Measurements from ENCODE around the gene PIGA. TPM values are rescaled to one million over a fixed set of nuclear protein-coding genes. Genes with fewer than 3 reads are reported as not detected.

The PIGA gene, protein sequence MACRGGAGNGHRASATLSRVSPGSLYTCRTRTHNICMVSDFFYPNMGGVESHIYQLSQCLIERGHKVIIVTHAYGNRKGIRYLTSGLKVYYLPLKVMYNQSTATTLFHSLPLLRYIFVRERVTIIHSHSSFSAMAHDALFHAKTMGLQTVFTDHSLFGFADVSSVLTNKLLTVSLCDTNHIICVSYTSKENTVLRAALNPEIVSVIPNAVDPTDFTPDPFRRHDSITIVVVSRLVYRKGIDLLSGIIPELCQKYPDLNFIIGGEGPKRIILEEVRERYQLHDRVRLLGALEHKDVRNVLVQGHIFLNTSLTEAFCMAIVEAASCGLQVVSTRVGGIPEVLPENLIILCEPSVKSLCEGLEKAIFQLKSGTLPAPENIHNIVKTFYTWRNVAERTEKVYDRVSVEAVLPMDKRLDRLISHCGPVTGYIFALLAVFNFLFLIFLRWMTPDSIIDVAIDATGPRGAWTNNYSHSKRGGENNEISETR
- total RNA-seq, result 10 to 100 TPM; 17.0 to 22.8 (median 17.5) TPM

DNA sequence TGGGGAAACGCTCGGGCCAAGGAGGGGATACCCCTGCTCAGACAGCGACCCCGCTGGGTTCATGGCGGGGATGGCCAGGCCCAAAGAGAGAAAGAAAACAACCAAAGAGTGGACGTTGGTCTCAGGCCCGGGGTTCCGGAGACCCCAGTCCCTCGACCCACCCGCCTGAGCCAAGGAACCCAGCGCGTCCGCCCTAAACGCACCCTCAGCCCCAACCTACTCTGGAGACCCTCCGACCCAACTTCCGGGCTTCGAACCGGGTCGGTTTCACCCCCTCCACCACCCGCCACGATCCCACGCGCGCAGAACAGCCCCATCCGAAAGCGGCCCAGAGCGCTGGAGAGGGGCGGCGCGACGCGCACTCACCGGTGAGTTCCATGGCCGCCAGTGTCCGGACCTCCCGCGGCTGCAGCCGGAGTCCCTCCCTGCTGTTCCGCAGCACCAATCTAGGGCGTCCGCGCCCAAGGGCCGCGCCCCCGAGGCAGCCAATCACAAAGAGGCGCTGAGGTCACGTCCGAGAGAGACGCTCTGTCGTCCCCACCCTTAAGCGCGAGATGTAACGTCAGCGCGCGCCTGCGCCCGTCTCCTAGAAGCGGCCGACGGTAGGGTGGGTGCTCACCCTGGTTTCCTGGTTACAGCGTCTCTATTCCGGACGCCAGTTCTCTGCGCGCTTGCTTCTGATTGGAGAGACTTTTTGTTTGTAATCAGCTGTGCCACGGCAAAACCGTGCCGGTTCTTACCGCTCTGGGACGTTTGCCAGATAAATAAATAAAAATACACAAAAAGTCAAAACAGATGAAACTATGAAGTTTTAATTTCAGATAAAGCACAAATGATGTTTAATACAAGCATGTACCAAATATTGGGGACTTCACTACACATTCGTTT, at the start of gene PIGA:
PIGA (minus strand) TSS at position 389 of the 888 bp plus-strand sequence. CDS start 3,593 bp downstream, outside the sequence.
- ATAC-seq (peak; percentile 95 to 98), DNase-seq (peak; percentile 83)
- H3K27me3 Mint-ChIP-seq (ENCODE audit: low read depth), result peaks cover 8% of the 10 kb centered on the region
- H3K4me3 Mint-ChIP-seq, result peak within 1 kb of the TSS; percentile 92
- H3K4me1 Mint-ChIP-seq (ENCODE audit: low read depth), result peaks cover 15% of the 10 kb centered on the region
- H3K9me3 Mint-ChIP-seq, result no peaks in the 10 kb centered on the region
- peaks cover 4% of the 10 kb centered on the region for H3K36me3 Mint-ChIP-seq (ENCODE audit: insufficient read depth)

DNA sequence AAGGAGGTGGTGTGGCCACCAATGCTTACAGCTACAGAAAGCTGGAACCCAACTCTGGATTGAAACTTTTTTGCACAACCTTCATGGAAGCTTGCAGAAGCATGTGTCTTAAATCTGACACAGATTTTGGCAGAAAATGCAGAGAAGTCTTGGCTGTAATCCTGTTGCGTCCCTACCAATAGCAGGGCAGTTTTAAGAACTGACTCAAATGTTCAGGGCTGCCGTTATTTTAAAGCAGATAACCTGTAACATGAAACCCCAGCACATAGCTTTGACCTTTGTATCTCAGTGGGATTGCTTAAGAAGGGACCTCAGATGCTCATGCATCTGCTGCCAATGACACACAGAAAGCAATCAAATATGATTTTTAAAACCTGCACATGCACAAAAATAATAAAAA, 49.0 kb upstream of the PIGA start, which contains the start of gene VEGFD:
VEGFD (minus strand) TSS at position 110 of the 400 bp plus-strand sequence. CDS start 467 bp downstream, outside the sequence.
- Mint-ChIP-seq H3K27me3 (ENCODE audit: low read depth) (peaks cover 7% of the 10 kb centered on the region), H3K9me3 (no peaks in the 10 kb centered on the region), H3K36me3 (ENCODE audit: insufficient read depth) (no peaks in the 10 kb centered on the region), H3K4me1 (ENCODE audit: low read depth) (no peaks in the 10 kb centered on the region), H3K4me3 (no peak within 1 kb of the TSS)
- DNase-seq (no peak), ATAC-seq (no peak)

DNA sequence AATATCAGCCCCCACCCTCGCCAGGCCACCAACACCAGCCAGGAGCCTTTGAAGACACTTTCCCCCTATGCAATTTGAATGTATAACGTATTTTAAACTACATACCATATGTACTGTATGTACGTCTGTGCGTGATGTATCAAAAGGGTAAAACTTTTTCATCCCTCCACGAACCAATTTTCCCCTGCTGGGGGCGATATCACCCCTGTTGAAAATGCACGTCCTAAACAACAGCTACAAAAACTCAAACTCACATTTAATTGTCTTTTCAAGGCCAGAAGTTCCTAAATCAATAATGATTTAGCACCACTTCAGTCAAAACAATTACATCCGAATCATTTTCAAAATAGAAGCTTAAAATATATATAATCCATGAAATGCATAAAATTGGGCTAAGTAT, 47.5 kb upstream of the PIGA start:
- DNase-seq (no peak), ATAC-seq (no peak)
- peaks cover 7% of the 10 kb centered on the region for H3K27me3 Mint-ChIP-seq (ENCODE audit: low read depth)
- no peak overlapping the region for H3K4me3 Mint-ChIP-seq
- no peaks in the 10 kb centered on the region for H3K9me3 Mint-ChIP-seq
- no peaks in the 10 kb centered on the region for H3K36me3 Mint-ChIP-seq (ENCODE audit: insufficient read depth)
- no peaks in the 10 kb centered on the region for H3K4me1 Mint-ChIP-seq (ENCODE audit: low read depth)

DNA sequence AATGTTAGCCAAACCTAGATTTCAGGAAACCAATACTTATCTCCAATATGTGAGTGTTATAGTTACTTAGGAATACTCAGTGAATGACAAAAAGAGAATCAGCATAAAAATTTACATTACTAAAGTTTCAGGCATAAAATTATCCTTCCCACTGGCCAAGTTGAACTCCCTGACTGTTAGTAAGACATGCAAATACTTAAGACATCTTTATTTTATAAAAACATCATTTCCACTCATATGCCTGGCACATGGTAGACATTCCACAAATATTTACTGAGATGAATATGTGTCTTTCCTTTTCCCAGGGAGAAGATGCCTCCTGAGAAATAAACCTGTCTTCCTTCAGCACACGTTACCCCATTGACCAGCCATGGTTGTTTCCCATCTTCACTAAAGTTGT, 41.6 kb upstream of the PIGA start:
- Mint-ChIP-seq H3K4me1 (ENCODE audit: low read depth) (no peaks in the 10 kb centered on the region), H3K9me3 (no peaks in the 10 kb centered on the region), H3K27me3 (ENCODE audit: low read depth) (peaks cover 3% of the 10 kb centered on the region), H3K36me3 (ENCODE audit: insufficient read depth) (no peaks in the 10 kb centered on the region), H3K4me3 (no peak overlapping the region)
- no peak for DNase-seq
- ATAC-seq, result no peak

DNA sequence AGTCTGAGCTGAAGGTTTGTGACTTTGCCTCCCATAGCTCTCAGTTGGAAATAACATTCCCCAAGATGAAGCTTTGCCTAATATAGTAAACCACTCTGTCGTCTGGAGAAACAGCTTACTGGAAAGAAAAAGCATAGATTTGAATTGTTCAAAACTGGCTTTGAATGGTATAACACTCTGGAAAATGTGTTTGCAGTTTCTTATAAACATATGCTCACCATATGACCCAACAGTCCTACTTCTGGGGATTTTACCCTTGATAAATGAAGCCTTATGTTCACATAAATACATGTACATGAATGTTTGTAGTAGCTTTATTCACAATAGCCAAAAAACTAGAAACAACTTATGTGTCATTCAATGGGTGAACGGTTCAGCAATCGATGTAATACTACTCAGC, 38.7 kb upstream of the PIGA start:
- no peak for ATAC-seq
- Mint-ChIP-seq H3K27me3 (ENCODE audit: low read depth) (peaks cover 3% of the 10 kb centered on the region), H3K36me3 (ENCODE audit: insufficient read depth) (no peaks in the 10 kb centered on the region), H3K4me1 (ENCODE audit: low read depth) (no peaks in the 10 kb centered on the region), H3K9me3 (no peaks in the 10 kb centered on the region), H3K4me3 (no peak overlapping the region)
- no peak for DNase-seq

DNA sequence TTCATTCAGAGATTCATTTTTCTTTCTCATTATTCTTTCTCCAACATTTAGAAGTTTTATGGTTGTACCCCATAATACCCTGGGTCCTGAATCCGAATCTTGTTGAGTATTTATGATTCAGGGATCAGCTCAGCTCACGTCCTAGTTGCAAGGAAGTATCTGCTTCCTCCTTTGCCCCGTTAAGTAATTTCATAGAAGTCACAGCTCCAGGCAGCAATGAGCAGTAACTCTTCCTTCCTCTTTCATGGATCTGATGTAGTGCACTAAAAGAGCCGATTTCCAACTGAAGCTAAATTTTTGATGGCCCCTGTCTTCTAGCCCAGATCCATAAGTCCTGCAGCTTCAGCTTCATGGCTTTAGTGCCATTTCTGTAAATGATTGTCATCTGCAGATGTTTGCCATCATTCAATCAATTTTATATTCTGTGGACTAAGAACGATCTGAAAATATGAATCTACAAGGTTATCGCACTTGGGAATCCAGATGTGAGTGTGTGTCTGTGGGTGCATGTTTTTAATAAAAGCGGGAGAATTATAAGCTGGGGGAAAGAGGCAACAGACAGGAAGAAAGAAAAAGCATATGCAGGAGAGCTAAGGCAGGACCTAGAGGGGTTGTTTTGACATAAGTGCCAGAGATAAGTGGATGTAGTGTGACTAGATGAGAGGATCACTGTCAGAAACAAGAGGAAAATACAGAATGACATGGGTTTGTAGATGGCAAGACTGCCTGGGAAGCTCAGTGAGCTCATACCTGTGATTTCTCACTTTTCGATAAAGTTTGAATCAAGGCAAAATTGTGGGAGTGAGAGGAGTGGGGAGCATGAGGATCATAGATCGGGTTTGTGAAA, 31.4 kb upstream of the PIGA start:
- H3K36me3 Mint-ChIP-seq (ENCODE audit: insufficient read depth), result no peaks in the 10 kb centered on the region
- peaks cover 15% of the 10 kb centered on the region for H3K27me3 Mint-ChIP-seq (ENCODE audit: low read depth)
- no peak overlapping the region for H3K4me3 Mint-ChIP-seq
- no peaks in the 10 kb centered on the region for H3K9me3 Mint-ChIP-seq
- DNase-seq, result no peak
- no peaks in the 10 kb centered on the region for H3K4me1 Mint-ChIP-seq (ENCODE audit: low read depth)
- no peak for ATAC-seq

DNA sequence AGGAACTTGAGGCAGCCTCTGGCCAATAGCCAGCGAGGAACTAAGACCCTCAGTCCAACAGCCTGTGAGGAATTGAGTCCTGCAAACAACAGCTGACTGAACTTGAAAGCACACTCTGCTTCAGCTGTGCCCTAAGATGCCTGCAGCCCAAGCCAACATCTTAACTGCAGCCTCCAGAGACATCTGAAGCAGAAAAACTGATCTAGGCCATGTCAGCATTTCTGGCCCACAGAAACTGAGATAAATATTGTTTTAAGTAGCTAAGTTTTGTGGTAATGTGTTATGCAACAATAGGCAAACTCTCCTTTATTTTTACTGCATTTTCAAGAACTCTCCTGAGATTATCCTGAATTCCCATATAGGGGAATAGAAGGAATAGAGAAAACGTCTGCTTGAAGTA, 24.4 kb upstream of the PIGA start:
- Mint-ChIP-seq H3K9me3 (no peaks in the 10 kb centered on the region), H3K36me3 (ENCODE audit: insufficient read depth) (no peaks in the 10 kb centered on the region), H3K27me3 (ENCODE audit: low read depth) (peaks cover 6% of the 10 kb centered on the region), H3K4me3 (no peak overlapping the region), H3K4me1 (ENCODE audit: low read depth) (no peaks in the 10 kb centered on the region)
- DNase-seq (no peak), ATAC-seq (no peak)

DNA sequence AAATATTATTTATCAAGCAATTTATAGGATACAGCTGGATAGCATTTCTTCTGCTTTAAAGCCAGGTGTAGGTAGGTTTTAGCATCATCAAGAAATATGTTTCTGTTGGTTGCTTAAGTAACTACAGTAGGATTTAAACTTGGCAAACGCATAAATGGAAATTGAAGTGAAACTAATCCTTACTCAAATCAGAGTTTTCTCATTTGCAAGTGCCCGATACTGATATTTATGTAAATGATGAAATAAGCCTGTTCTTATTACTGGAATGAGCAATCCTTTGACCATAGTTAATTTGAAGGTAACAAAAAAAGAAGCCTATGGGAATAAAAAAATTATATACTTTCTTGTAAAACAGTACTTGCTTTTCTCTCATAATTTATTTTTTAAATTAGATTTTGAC, 23.2 kb upstream of the PIGA start:
- no peak overlapping the region for H3K4me3 Mint-ChIP-seq

DNA sequence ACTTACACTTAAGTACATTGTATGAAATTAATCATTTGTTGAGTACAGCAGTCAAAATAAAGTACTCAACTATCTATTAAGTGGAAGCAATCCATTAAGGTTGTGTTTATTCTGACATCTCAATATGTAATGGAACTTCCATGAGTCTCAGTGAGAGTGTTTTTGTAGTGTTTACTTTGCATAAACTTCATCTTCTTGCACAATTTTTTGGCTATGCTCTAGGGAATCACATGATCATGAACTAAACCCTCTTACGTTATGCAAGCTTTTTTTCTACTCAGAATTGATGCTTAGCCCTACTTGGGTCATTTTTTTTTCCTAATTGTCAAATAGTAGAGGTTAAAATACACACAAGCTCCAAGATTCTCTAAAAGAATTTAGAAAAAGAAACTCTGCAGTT, 21.1 kb upstream of the PIGA start:
- H3K4me1 Mint-ChIP-seq (ENCODE audit: low read depth), result no peaks in the 10 kb centered on the region
- DNase-seq (no peak), ATAC-seq (no peak)
- no peaks in the 10 kb centered on the region for H3K36me3 Mint-ChIP-seq (ENCODE audit: insufficient read depth)
- H3K9me3 Mint-ChIP-seq, result no peaks in the 10 kb centered on the region
- H3K4me3 Mint-ChIP-seq, result no peak overlapping the region
- H3K27me3 Mint-ChIP-seq (ENCODE audit: low read depth), result peaks cover 3% of the 10 kb centered on the region

More for the DNA sequence above, 23.2 kb upstream of the PIGA start:
- Mint-ChIP-seq H3K27me3 (ENCODE audit: low read depth) (peaks cover 3% of the 10 kb centered on the region), H3K9me3 (no peaks in the 10 kb centered on the region), H3K36me3 (ENCODE audit: insufficient read depth) (no peaks in the 10 kb centered on the region), H3K4me1 (ENCODE audit: low read depth) (no peaks in the 10 kb centered on the region)
- ATAC-seq, result no peak
- DNase-seq, result no peak

DNA sequence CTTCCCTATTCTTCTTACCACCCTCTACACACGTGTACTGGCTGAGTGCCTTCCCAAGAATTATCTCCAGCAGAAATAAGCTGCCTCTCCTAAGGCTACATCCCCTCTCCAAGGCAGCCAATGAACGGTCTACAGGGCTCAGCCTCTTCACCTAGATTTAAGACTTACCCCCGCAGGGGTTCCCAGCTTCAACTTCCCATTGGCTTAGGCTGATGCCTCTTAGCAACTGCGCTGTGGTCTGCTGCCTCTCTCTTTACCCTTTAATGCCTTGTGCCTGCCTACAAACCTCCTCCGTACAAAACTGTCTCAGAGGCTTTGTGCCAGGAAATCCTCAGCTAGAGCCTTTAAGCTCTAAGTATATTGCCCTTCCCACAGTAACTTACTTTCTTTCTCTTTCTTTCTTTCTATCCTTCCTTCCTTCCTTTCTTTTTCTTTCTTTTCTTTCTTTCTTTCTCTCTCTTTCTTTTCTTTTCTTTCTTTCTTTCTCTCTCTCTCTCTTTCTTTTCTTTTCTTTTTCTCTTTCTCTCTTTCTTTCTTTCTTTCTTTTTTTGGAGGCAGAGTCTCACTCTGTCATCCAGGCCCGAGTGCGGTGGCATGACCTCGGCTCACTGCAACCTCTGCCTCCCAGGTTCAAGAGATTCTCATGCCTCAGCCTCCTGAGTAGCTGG, 15.1 kb upstream of the PIGA start:
- H3K4me1 Mint-ChIP-seq (ENCODE audit: low read depth), result no peaks in the 10 kb centered on the region
- DNase-seq (no peak), ATAC-seq (no peak)
- no peaks in the 10 kb centered on the region for H3K27me3 Mint-ChIP-seq (ENCODE audit: low read depth)
- no peaks in the 10 kb centered on the region for H3K9me3 Mint-ChIP-seq
- no peak overlapping the region for H3K4me3 Mint-ChIP-seq
- H3K36me3 Mint-ChIP-seq (ENCODE audit: insufficient read depth), result no peaks in the 10 kb centered on the region

DNA sequence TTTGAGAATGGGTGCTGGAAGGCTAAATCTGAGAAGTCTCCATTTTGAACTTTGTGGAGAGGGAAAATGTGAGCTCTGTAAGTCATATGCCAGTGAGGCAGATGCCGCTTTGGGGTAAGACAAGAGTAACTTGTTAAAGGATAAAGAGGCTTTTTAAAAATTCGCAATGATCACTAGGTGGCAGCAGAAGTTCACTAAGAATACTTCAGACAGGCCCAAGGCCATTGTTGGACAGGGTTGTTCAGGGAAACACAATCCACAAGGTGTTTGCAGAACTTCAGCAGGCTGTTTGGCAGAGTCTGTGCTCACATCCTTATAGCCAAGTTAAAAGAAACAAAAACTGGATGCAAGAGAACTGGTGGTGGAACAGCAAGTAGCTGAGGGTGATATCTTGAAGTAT, 13.7 kb upstream of the PIGA start:
- DNase-seq (no peak), ATAC-seq (no peak)
- Mint-ChIP-seq H3K9me3 (no peaks in the 10 kb centered on the region), H3K27me3 (ENCODE audit: low read depth) (peaks cover under 1% of the 10 kb centered on the region), H3K4me3 (no peak overlapping the region), H3K4me1 (ENCODE audit: low read depth) (no peaks in the 10 kb centered on the region), H3K36me3 (ENCODE audit: insufficient read depth) (no peaks in the 10 kb centered on the region)

DNA sequence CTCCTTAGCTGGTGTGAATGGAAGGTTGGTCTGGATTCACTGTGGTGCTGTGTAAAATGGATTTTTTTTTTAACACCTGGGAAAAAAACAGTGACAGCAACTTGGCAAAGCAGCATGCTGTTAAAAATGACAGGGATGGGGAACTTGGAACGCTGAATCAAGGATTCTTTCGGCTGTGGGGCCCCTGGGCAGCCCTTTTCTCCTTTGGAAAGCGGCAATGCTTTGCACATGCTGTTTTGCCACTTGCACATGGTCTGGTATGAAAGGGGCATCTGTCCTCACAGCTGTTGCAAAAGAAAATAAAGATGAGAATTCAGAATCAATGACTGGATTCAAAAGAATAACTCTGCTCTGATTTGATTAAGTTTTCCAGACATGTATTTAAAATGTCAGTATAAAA, 10.7 kb upstream of the PIGA start:
- Mint-ChIP-seq H3K4me3 (no peak overlapping the region), H3K9me3 (no peaks in the 10 kb centered on the region), H3K27me3 (ENCODE audit: low read depth) (peaks cover 8% of the 10 kb centered on the region), H3K4me1 (ENCODE audit: low read depth) (no peaks in the 10 kb centered on the region), H3K36me3 (ENCODE audit: insufficient read depth) (no peaks in the 10 kb centered on the region)
- ATAC-seq, result no peak
- DNase-seq, result no peak

DNA sequence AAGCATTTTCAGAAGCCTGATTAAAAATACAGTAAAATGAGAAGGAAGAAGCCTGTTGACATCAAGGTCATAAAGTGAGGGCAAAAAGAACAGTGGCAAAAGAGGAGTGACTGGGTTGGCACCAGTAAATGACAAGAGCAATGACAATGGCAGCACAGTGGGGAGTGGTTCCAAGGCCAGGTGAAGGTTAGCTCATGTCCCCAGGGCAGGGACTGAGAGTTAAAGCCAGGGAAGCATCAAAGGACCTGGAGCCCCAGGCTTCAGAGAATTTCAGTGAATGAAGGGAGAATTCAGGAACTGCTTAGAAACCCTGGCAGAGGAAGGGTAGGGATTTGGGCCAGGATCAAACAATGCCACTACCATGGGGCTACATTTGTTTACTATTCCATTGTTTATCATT, 8.8 kb upstream of the PIGA start:
- Mint-ChIP-seq H3K9me3 (no peaks in the 10 kb centered on the region), H3K4me1 (ENCODE audit: low read depth) (no peaks in the 10 kb centered on the region)

More for the DNA sequence above, 8.8 kb upstream of the PIGA start:
- H3K4me3 Mint-ChIP-seq, result no peak overlapping the region
- H3K27me3 Mint-ChIP-seq (ENCODE audit: low read depth), result peaks cover 14% of the 10 kb centered on the region
- no peak for DNase-seq
- no peak for ATAC-seq
- H3K36me3 Mint-ChIP-seq (ENCODE audit: insufficient read depth), result no peaks in the 10 kb centered on the region
